ENCODE measurements around the gene CASP5. TPM values are rescaled to one million over a fixed set of nuclear protein-coding genes. Genes with fewer than 3 reads are reported as not detected.

CASP5 gene
- total and polyA plus RNA-seq, 12 donors = 0.27 to 4.2 (median 0.81) TPM; not detected in 6

DNA sequence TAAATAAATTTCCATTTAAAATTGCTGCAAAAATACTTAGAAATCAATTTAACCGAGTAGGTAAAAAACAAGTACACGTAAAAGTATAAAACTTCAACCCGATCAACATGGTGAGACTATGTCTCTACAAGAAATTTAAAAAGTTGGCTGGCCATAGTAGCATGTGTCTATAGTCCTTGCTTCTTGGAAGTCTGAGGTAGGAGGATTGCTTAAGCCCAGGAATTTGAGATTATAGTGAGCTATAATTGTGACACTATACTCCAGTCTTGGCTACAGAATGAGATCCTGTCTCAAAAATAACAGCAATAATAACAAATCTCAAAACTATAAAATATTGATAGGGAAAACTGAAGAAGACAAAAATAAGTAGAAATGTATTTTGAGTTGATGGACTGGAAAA lies 65.7 kb downstream of the CASP5 start:
- no peaks in the 10 kb centered on the region for H3K27me3 ChIP-seq
- H3K27ac ChIP-seq = no peak overlapping the region
- H3K36me3 ChIP-seq (replicated peaks in 1 of 2) = peaks cover 7 to 20% of the 10 kb centered on the region in 2 donors
- no peak for TF ChIP-seq POLR2A (IDR thresholded peaks at IDR 0.05)
- TF ChIP-seq CTCF (IDR thresholded peaks at IDR 0.05) = no peak
- peaks cover 7 to 9% of the 10 kb centered on the region in 2 donors for H3K4me1 ChIP-seq (replicated peaks in 1 of 2)
- WGBS, 4 donors = 64 to 98% (median 80%) methylated on average over 3 of the region's 3 CpGs
- intact Hi-C loops (cut with DNase I) = no loop called here
- H3K9me3 ChIP-seq (replicated peaks in 1 of 3) = no peaks in the 10 kb centered on the region
- H3K4me3 ChIP-seq = no peak overlapping the region
- no peak for DNase-seq

DNA sequence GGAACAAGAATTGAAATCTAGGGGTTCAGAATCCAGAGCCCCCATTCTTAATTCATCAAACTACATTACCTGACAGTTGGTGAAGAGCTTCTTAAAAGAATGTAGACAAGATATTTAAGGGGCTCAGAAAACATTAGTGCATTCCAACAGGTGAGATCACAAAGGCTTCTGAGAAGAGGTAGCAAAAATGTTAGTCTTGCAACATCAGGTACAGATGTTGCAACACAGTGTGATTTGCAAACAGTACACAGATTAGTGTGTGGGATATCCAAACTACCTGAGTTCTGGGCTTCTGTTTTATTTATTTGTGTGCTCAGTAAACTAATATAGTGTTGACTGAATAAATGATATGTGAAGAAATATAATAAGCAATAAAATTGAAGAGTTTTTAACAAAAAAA lies 66.4 kb downstream of the CASP5 start:
- no peak overlapping the region for H3K27ac ChIP-seq
- no peak for DNase-seq
- no peaks in the 10 kb centered on the region for H3K9me3 ChIP-seq (replicated peaks in 1 of 3)
- H3K36me3 ChIP-seq (replicated peaks in 1 of 2) = peaks cover 7 to 27% of the 10 kb centered on the region in 2 donors
- no peak overlapping the region for H3K4me3 ChIP-seq
- H3K27me3 ChIP-seq = no peaks in the 10 kb centered on the region
- intact Hi-C loops (cut with DNase I) = no loop called here
- TF ChIP-seq POLR2A (IDR thresholded peaks at IDR 0.05) (no peak), CTCF (IDR thresholded peaks at IDR 0.05) (no peak)
- H3K4me1 ChIP-seq (replicated peaks in 1 of 2) = peaks cover 7 to 9% of the 10 kb centered on the region in 2 donors

DNA sequence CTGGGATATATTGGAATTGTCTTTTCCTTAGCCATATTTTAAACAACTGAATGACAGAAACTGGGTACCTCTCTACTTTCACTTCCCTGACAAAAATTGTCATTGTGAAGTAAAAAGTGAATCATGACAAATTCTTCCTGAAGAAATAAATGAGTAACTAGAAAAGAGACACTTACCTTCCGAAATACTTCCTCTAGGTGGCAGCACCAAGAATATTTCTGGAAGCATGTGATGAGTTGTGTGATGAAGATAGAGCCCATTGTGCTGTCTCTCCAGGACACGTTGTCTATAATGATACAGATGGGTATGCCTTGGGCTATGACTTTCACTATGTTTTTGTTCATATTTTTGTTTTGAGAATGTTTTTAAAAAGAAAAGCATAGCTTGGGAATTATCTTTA lies 76.1 kb downstream of the CASP5 start:
- H3K27ac ChIP-seq = no peak overlapping the region
- no peaks in the 10 kb centered on the region for H3K27me3 ChIP-seq
- H3K9me3 ChIP-seq (replicated peaks in 1 of 3) = no peaks in the 10 kb centered on the region
- WGBS, 4 donors = 17 to 26% (median 18%) methylated on average over 2 of the region's 2 CpGs
- intact Hi-C loops (cut with DNase I) = no loop called here
- H3K36me3 ChIP-seq (replicated peaks in 1 of 2) = peaks cover 0 to 50% of the 10 kb centered on the region in 2 donors
- no peak overlapping the region for H3K4me3 ChIP-seq
- no peaks in the 10 kb centered on the region for H3K4me1 ChIP-seq (replicated peaks in 1 of 2)
- DNase-seq = peak in 2 of 7 donors; percentile 10 to 40
- TF ChIP-seq CTCF (IDR thresholded peaks at IDR 0.05) = peak; percentile 33 to 51 (median 46)
- no peak for TF ChIP-seq POLR2A (IDR thresholded peaks at IDR 0.05)

Other genes with a start within 250 kb of the CASP5 start
- 1 to 10 TPM in 3 of 9 donors, under 1 TPM in 2, not detected in 4; 0.17 to 2.8 (median 1.1) TPM for gene CASP12, start 124.7 kb downstream of the CASP5 start, total RNA-seq
- under 1 TPM; 0.29 to 0.64 (median 0.34) TPM for gene CASP12, start 124.7 kb downstream of the CASP5 start, polyA plus RNA-seq
- gene CASP4, start 54.6 kb downstream of the CASP5 start, total RNA-seq = 10 to 100 TPM; 29.0 to 81.2 (median 52.5) TPM
- gene CASP4, start 54.6 kb downstream of the CASP5 start, polyA plus RNA-seq = 10 to 100 TPM; 37.6 to 68.2 (median 47.3) TPM
- 10 to 100 TPM in 8 of 9 donors, 1 to 10 TPM in 1; 6.1 to 31.4 (median 16.8) TPM for gene CASP1, start 12.0 kb upstream of the CASP5 start, total RNA-seq
- 10 to 100 TPM in 2 of 3 donors, 1 to 10 TPM in 1; 9.2 to 18.6 (median 15.0) TPM for gene CASP1, start 12.0 kb upstream of the CASP5 start, polyA plus RNA-seq
- 10 to 100 TPM in 5 of 9 donors, 1 to 10 TPM in 3, not detected in 1; 3.3 to 23.0 (median 11.7) TPM for gene CARD16, start 22.2 kb upstream of the CASP5 start, total RNA-seq
- 10 to 100 TPM; 10.6 to 48.6 (median 25.4) TPM for gene CARD16, start 22.2 kb upstream of the CASP5 start, polyA plus RNA-seq
- not detected for gene CARD18, start 116.6 kb upstream of the CASP5 start, total RNA-seq
- not detected for gene CARD18, start 116.6 kb upstream of the CASP5 start, polyA plus RNA-seq

All from adrenal gland (tissue), 12 donors.